ENCODE results near the gene BMX. TPM values are rescaled to one million over a fixed set of nuclear protein-coding genes. Genes with fewer than 3 reads are reported as not detected.

BMX gene
- polyA plus RNA-seq, 1 donor, result 1.9 TPM

- no peak overlapping the region for H3K27ac ChIP-seq (ENCODE audit: low read length)
- no peaks in the 10 kb centered on the region for H3K9me3 ChIP-seq (ENCODE audit: control insufficient read depth, low read depth, low read length)
- WGBS (ENCODE audit: insufficient coverage, low lambda C conversion rate), result no CpG with 5 or more reads among the region's 8 CpGs
- H3K36me3 ChIP-seq (ENCODE audit: control insufficient read depth, insufficient read depth, low read length), result no peaks in the 10 kb centered on the region
- no peaks in the 10 kb centered on the region for H3K4me1 ChIP-seq (ENCODE audit: control insufficient read depth, insufficient read depth, low read length)
- DNase-seq, result no peak
- H3K27me3 ChIP-seq (ENCODE audit: control insufficient read depth, insufficient read depth, low read length), result no peaks in the 10 kb centered on the region
- no peak overlapping the region for H3K4me3 ChIP-seq (ENCODE audit: low read length)
Measured at GRCh38 chrX:15525664-15526416, 25.2 kb downstream of the BMX start.

GRCh38 chrX:15529165-15529564, 28.6 kb downstream of the BMX start:
- no peaks in the 10 kb centered on the region for H3K4me1 ChIP-seq (ENCODE audit: control insufficient read depth, insufficient read depth, low read length)
- no peak overlapping the region for H3K4me3 ChIP-seq (ENCODE audit: low read length)
- no peaks in the 10 kb centered on the region for H3K36me3 ChIP-seq (ENCODE audit: control insufficient read depth, insufficient read depth, low read length)
- H3K9me3 ChIP-seq (ENCODE audit: control insufficient read depth, low read depth, low read length), result no peaks in the 10 kb centered on the region
- no peaks in the 10 kb centered on the region for H3K27me3 ChIP-seq (ENCODE audit: control insufficient read depth, insufficient read depth, low read length)
- no peak overlapping the region for H3K27ac ChIP-seq (ENCODE audit: low read length)
- no peak for DNase-seq

DNA sequence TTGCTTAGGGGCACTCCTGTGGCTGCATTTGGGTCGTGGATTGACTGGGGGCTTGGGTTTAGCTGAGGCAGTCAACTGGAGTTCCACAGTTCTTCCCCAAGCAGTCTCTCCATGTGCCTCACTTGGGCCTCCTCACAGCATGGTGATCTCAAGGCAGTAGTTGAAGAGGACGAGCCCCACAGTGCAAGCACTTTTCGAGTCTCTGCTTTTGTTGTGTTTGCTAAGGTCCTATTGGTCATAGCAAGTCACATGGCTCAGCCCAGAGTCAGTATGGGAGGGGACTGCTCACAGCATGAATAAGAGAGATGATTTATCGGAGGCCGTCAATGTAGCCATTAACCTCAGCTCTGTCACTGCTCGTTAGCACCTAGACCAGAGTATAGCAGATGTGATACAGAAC, 29.7 kb downstream of the BMX start:
- DNase-seq, result no peak
- Histone ChIP-seq H3K9me3 (ENCODE audit: control insufficient read depth, low read depth, low read length) (no peaks in the 10 kb centered on the region), H3K36me3 (ENCODE audit: control insufficient read depth, insufficient read depth, low read length) (no peaks in the 10 kb centered on the region), H3K27me3 (ENCODE audit: control insufficient read depth, insufficient read depth, low read length) (no peaks in the 10 kb centered on the region), H3K4me1 (ENCODE audit: control insufficient read depth, insufficient read depth, low read length) (no peaks in the 10 kb centered on the region), H3K4me3 (ENCODE audit: low read length) (no peak overlapping the region), H3K27ac (ENCODE audit: low read length) (no peak overlapping the region)
- no CpG with 5 or more reads among the region's 6 CpGs for WGBS (ENCODE audit: insufficient coverage, low lambda C conversion rate)

DNA sequence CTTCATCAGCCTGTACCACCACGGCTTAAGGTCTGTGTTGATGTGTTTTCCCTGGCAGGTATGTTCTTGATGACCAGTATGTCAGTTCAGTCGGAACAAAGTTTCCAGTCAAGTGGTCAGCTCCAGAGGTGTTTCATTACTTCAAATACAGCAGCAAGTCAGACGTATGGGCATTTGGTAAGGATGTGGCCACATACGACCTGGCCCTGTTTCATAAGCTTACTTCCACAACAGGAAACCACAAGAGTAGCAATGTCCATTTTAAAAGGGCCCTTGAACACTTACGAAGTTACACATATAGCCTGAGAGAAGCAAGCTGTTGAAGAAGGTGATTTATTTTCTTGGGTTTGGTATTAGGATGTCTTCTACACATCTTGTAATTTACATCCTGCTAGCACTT, 46.1 kb downstream of the BMX start:
- Histone ChIP-seq H3K27ac (ENCODE audit: low read length) (no peak overlapping the region), H3K36me3 (ENCODE audit: control insufficient read depth, insufficient read depth, low read length) (no peaks in the 10 kb centered on the region), H3K9me3 (ENCODE audit: control insufficient read depth, low read depth, low read length) (no peaks in the 10 kb centered on the region), H3K27me3 (ENCODE audit: control insufficient read depth, insufficient read depth, low read length) (no peaks in the 10 kb centered on the region), H3K4me1 (ENCODE audit: control insufficient read depth, insufficient read depth, low read length) (no peaks in the 10 kb centered on the region), H3K4me3 (ENCODE audit: low read length) (no peak overlapping the region)
- DNase-seq, result no peak
- WGBS (ENCODE audit: insufficient coverage, low lambda C conversion rate), result no CpG with 5 or more reads among the region's 5 CpGs

GRCh38 chrX:15547356-15547755, 46.7 kb downstream of the BMX start:
- H3K27me3 ChIP-seq (ENCODE audit: control insufficient read depth, insufficient read depth, low read length), result no peaks in the 10 kb centered on the region
- no peaks in the 10 kb centered on the region for H3K4me1 ChIP-seq (ENCODE audit: control insufficient read depth, insufficient read depth, low read length)
- no peak overlapping the region for H3K4me3 ChIP-seq (ENCODE audit: low read length)
- H3K9me3 ChIP-seq (ENCODE audit: control insufficient read depth, low read depth, low read length), result no peaks in the 10 kb centered on the region
- no CpG with 5 or more reads among the region's 2 CpGs for WGBS (ENCODE audit: insufficient coverage, low lambda C conversion rate)
- H3K36me3 ChIP-seq (ENCODE audit: control insufficient read depth, insufficient read depth, low read length), result no peaks in the 10 kb centered on the region
- no peak for DNase-seq
- H3K27ac ChIP-seq (ENCODE audit: low read length), result no peak overlapping the region

DNA sequence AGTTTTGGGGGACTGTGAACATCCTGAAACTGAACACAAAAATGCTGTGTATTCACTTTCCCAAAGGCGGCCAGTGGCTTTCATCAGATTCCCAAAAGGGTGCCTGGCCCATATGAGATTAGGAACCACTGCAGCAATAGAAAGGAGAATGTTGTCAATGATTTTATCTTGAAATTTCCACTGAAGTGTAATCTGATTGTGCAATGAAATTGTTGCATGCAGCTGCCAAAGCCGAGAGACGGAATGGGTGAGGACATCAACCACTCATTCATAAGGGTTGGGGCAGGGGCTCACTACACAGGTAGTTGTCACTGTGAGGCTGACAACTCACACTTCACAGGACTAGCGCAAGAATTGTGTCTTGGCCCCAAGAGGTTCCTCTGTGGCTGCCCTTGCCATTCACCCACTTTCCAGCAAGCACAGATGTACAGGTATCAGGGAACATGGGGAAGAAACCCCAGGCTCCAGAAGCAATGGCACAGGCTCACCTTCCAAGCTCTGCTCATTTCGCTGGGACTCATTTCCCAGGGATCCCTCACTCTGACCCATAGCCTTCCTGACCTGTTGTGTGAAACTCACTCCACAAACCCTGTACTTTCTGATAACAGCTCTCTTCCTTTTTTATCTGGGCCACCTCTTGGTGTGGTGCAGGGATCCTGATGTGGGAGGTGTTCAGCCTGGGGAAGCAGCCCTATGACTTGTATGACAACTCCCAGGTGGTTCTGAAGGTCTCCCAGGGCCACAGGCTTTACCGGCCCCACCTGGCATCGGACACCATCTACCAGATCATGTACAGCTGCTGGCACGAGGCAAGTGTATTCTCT, 48.8 kb downstream of the BMX start:
- Histone ChIP-seq H3K36me3 (ENCODE audit: control insufficient read depth, insufficient read depth, low read length) (no peaks in the 10 kb centered on the region), H3K4me3 (ENCODE audit: low read length) (no peak overlapping the region), H3K4me1 (ENCODE audit: control insufficient read depth, insufficient read depth, low read length) (no peaks in the 10 kb centered on the region), H3K9me3 (ENCODE audit: control insufficient read depth, low read depth, low read length) (no peaks in the 10 kb centered on the region), H3K27me3 (ENCODE audit: control insufficient read depth, insufficient read depth, low read length) (no peaks in the 10 kb centered on the region), H3K27ac (ENCODE audit: low read length) (no peak overlapping the region)
- DNase-seq, result no peak
- WGBS (ENCODE audit: insufficient coverage, low lambda C conversion rate), result no CpG with 5 or more reads among the region's 8 CpGs

DNA sequence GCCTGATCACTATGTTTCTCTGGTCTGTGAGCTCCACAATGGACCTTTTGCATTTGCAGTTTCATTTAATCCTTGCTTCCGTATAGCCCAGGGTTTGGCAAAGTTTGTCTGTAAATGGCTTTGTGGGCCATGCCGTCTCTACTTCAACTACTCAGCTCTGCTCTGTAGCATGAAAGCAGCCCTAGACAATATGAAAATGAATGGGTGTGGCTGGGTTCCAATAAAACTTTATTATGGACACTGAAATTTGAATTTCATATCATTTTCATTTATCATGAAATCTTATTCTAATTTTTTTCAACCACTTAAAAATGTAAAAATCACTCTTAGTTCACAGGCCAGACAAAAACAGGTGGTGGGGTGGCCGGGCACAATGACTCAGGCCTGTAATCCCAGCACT, 58.6 kb downstream of the BMX start:
- Histone ChIP-seq H3K27ac (ENCODE audit: low read length) (no peak overlapping the region), H3K36me3 (ENCODE audit: control insufficient read depth, insufficient read depth, low read length) (peaks cover 2% of the 10 kb centered on the region), H3K27me3 (ENCODE audit: control insufficient read depth, insufficient read depth, low read length) (no peaks in the 10 kb centered on the region), H3K4me1 (ENCODE audit: control insufficient read depth, insufficient read depth, low read length) (no peaks in the 10 kb centered on the region), H3K4me3 (ENCODE audit: low read length) (no peak overlapping the region), H3K9me3 (ENCODE audit: control insufficient read depth, low read depth, low read length) (no peaks in the 10 kb centered on the region)
- DNase-seq, result no peak
- WGBS (ENCODE audit: insufficient coverage, low lambda C conversion rate), result no CpG with 5 or more reads among the region's 3 CpGs

DNA sequence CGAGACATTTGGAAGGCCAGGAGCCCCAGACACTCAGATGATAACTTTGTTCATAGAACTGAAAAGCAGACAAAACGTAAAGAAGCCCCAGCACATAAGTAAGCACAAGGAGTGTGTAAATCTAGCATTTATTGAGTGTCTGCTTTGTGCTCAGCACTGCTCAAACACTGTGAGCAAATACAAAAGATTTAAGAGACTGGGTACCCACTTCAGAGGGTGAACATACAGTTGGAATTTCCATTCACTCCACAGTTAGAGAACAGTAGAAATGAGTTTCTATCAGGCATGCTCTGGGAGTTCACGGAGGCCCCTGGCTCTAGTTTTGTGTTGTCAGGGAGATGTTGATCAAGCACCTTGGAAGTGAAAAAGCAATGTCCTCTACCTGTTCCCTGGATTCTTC, 60.3 kb downstream of the BMX start:
- Histone ChIP-seq H3K36me3 (ENCODE audit: control insufficient read depth, insufficient read depth, low read length) (peaks cover 7% of the 10 kb centered on the region), H3K27ac (ENCODE audit: low read length) (no peak overlapping the region), H3K4me3 (ENCODE audit: low read length) (no peak overlapping the region), H3K9me3 (ENCODE audit: control insufficient read depth, low read depth, low read length) (no peaks in the 10 kb centered on the region), H3K27me3 (ENCODE audit: control insufficient read depth, insufficient read depth, low read length) (no peaks in the 10 kb centered on the region), H3K4me1 (ENCODE audit: control insufficient read depth, insufficient read depth, low read length) (no peaks in the 10 kb centered on the region)
- DNase-seq, result no peak
- WGBS (ENCODE audit: insufficient coverage, low lambda C conversion rate), result 80% methylated on average over 1 of the region's 3 CpGs

- Histone ChIP-seq H3K4me3 (ENCODE audit: low read length) (no peak overlapping the region), H3K27ac (ENCODE audit: low read length) (no peak overlapping the region), H3K9me3 (ENCODE audit: control insufficient read depth, low read depth, low read length) (no peaks in the 10 kb centered on the region), H3K36me3 (ENCODE audit: control insufficient read depth, insufficient read depth, low read length) (peaks cover 9% of the 10 kb centered on the region), H3K27me3 (ENCODE audit: control insufficient read depth, insufficient read depth, low read length) (no peaks in the 10 kb centered on the region), H3K4me1 (ENCODE audit: control insufficient read depth, insufficient read depth, low read length) (no peaks in the 10 kb centered on the region)
- peak in 1 of 2 donors; percentile 15 for DNase-seq
- WGBS (ENCODE audit: insufficient coverage, low lambda C conversion rate), result no CpG with 5 or more reads among the region's 7 CpGs
Measured at GRCh38 chrX:15563056-15563455, 62.4 kb downstream of the BMX start.

DNA sequence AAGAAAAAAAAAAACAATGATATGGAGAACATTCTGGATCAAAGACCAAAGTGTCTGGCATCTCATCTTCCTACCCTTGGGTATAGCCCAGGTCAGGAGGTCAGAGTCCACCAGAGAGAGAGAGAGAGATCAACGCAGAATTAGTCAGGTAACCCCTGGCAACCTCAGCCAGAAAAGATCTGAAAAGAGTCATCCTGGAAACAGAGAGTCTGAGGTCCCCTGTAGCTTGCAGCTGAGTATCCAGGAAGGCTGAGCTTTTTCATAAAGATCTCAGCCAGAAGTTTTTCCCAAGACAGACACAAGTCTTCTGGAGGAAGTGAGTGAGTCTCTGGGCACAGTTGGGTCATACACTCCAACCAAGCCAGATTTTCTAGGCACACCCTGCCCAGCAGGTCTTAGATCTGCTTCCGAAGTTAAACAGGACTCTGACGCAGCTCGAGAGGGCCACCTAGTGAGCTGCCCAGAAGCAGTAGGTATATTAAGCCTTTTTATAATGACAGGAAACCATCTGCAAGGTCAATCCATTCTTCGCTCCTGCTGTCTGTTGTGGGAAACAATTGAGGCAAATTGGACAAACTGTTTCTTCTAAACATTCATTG, 64.5 kb downstream of the BMX start:
- Histone ChIP-seq H3K4me3 (ENCODE audit: low read length) (no peak overlapping the region), H3K9me3 (ENCODE audit: control insufficient read depth, low read depth, low read length) (no peaks in the 10 kb centered on the region), H3K27ac (ENCODE audit: low read length) (no peak overlapping the region), H3K27me3 (ENCODE audit: control insufficient read depth, insufficient read depth, low read length) (no peaks in the 10 kb centered on the region), H3K36me3 (ENCODE audit: control insufficient read depth, insufficient read depth, low read length) (peaks cover 9% of the 10 kb centered on the region), H3K4me1 (ENCODE audit: control insufficient read depth, insufficient read depth, low read length) (no peaks in the 10 kb centered on the region)
- peak in 1 of 2 donors; percentile 44 for DNase-seq
- no CpG with 5 or more reads among the region's 5 CpGs for WGBS (ENCODE audit: insufficient coverage, low lambda C conversion rate)

All from large intestine (tissue), 3 donors.